Measurements from ENCODE around the gene CFAP91.
A peak's percentile ranks its signal among the peaks of the same experiment; 100 is the strongest.
"Not testable (repeated sequence)": the region's sequence is repeated elsewhere in the genome, so short reads cannot be mapped to it uniquely, and the experiment has no call there.

The CFAP91 gene

GRCh38 chr3:119678209-119678608, 24.6 kb upstream of the CFAP91 start:
- not testable (repeated sequence) for DNase-seq

DNA sequence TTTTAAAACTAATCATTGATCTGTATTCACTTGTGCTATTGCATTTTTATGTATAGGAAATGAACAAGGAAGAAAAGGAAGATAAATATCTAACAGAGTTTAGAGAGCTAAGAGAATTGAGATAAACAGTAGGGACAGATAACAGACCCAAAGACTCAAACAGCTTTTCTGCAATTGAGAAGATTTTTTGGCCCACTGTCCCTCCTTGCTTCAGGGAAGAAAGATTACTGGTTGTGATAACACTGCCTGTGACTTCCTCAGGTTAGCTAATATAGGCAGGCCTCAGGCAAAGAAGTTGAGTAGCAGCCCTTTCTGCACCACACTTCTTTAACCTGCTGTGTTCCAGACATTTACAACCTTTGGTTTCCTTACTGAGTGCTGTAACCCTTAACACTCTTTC, 22.9 kb upstream of the CFAP91 start:
- DNase-seq, result no peak

- DNase-seq, result peak; percentile 70
These were observed 21.5 kb upstream of the CFAP91 start for GRCh38 chr3:119681279-119681678.

GRCh38 chr3:119683421-119683820, 19.4 kb upstream of the CFAP91 start:
- no peak for DNase-seq

GRCh38 chr3:119690043-119690656, 12.7 kb upstream of the CFAP91 start:
- peak; percentile 25 for DNase-seq

DNA sequence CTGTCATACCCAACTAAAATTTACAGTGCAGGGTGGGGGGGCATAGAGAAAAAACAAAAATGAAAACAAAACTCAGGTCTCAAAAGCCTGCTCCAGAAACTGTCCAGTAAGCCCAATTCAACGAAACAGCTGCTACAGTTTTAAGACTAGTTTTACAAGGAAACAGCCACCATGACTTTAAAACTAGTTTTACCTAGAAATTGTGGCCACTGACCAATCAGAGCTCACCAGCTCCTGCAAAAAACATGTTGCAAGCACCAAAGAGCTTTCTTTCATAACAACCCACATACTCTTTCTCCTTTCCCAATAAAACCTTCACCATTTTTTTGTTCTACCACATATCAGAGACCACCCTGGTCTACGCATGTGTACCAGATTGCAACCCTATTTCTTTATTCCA, 7.3 kb upstream of the CFAP91 start:
- DNase-seq, result peak; percentile 4

DNA sequence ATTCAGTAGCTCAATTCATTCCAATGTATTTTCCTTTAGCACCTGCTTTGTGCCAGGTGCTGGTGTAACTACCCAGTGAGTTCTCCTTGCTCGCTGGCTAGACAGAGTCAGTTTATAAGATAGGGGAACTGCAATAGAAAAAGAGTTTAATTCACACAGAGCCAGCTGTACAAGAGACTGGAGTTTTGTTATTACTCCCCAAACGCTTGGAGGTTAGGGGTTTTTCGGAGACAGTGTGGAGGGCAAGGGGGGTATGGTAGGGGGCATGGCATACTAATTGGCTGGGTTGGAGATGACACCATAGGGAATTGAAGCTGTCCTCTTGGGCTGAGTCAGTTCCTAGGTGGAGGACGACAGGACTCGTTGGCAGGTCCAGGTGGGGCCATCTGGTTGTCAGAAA, 5.4 kb upstream of the CFAP91 start:
- no peak for DNase-seq

DNA sequence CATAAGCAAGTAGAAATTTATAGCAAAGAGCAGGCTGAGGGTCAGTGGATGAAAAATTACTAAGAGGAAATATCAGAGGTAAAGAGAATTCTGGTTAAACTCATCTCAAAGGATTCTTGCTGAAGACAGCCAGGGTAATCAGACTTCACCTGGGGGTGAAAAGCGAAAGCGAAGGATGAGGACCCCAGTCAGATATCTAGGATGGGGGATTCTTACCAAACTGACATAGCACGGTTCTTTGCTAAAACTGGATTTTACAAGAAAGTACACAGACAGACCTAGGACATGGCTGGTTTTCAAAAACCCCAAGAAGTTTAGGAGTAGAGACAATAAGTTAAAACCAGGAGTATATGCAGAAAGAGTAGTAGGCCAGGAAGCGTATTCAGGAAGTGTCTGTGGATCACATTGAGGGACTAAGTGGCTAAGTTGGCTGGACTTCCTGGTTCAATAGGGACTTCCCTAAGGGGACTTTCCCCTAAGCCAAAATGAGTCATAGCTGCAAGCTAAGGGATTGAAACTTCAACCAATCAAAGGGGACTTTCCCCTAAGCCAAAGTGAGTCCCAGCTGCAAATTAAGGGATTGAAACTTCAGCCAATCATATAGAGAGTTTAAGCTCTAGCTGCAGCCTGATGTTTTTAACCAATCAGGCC, 2.4 kb upstream of the CFAP91 start:
- peak; percentile 3 for DNase-seq

- no peak for DNase-seq
These were observed 1.7 kb upstream of the CFAP91 start for GRCh38 chr3:119700920-119701734.

DNA sequence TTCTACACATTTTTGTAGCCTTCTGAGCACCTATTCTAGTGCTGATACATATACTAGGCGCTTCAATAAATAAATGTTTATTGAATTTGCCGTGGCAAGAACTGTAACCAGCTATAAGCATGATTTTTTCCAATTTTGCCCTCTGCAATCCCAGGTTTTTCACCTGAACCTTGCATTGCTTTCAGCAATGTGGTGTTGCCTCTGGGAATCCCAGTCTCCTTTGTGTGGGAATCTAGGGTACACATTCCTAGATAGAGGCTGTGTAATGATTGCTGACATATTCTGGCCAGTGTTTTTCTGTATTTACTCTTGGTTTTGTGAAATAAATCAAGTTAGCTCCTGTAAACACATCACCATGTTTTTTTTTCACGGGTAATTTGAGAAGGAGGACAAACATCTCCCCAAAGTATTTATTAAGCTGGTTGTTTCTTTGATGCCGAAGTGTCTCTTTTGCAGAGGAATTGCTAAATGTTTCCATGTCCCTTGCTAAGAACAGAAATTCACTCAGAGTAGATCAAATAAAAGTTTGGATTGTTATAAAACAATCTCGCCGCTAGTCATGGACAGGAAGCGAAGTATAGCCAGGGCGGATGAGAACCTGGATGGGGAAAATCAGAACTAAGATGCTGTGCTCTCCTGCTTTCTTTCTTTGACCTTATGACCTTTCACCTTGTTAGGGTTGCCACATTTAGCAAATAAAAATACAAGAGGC, 1.2 kb downstream of the CFAP91 start:
- no peak for DNase-seq

DNA sequence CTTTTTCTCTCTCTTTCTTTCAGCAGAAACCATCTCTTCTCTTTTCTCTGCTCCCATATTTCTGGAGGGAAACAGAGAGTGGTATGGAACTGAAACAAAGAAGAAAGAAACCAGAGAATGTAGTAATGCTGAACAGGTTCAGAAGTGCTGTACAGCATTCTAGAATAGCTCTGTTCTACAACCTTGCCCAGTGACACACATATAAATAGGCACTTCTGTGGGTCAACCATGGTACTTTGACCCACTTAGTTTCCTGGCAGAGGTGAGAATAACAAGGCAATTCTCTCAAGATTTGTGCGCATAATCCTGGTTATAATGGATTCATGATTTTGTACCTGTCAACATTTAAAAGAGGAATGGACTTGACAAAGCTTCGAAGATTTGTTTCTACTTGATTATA, 12.3 kb downstream of the CFAP91 start:
- DNase-seq, result no peak

DNA sequence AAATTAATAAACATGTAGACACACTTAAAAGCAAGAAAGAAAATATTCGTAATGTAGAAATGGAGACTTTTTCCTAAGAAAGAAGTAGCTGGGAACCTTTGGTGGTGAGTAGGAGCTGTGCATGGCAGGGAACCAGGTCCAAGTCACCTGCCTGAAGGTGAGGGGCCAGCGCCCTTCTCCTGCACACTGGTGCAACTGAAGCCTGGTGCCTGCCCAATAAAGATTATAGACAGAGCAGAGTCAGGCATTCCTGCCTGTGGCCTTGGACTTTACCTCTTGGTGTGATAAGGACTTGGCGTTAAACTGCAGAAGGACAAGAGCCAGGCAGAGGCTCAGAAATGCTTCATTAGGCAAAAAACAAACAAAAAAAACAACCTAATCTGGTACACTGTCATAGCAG, 14.2 kb downstream of the CFAP91 start:
- no peak for DNase-seq

- no peak for DNase-seq
These were observed 14.7 kb downstream of the CFAP91 start for GRCh38 chr3:119717520-119717919.

DNA sequence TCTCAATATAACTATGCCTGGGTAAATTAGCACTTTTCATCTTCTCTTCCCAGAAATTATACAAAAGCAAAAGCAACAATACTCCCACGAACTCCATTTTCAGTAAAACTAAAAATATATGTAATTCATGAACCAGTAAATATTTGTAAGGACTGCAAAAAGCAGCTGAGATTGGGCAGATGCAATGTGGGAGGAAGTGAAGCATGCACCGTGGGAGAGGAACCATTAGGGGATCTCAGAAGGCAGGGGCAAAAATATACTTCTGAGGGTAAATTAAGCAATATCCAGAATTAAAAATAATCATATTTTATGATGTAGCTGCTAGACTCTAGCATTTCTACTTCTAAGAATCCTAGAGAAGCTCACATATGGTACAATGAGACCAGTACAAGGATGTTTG, 20.2 kb downstream of the CFAP91 start:
- no peak for DNase-seq

GRCh38 chr3:119726909-119727308, 24.1 kb downstream of the CFAP91 start:
- DNase-seq, result no peak

DNA sequence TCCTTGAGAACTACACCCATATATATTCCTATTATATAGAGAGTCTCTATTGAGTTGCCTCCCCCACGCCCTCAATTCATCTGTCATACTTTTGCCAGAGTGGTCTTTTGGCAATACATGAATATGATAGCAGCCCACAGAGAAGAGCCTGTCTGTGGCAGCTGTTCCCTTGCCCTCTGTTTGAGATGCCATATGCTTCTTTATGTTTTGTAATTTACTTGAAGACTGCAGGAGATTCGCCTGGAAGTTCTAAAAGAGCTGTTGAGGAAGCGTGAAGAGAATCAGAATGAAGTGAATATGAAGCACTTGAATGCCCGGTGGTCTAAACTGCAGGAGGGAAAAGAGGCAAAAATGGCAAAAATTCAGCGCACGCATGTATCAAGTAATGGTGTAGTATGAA, 27.2 kb downstream of the CFAP91 start:
- no peak for DNase-seq

- DNase-seq, result peak; percentile 47
These were observed 28.9 kb downstream of the CFAP91 start for GRCh38 chr3:119731560-119732343.

- DNase-seq, result no peak
These were observed 31.0 kb downstream of the CFAP91 start for GRCh38 chr3:119733812-119734211.

GRCh38 chr3:119738741-119739140, 35.9 kb downstream of the CFAP91 start:
- DNase-seq, result no peak

- DNase-seq, result no peak
These were observed 39.1 kb downstream of the CFAP91 start for GRCh38 chr3:119741657-119742590.

- DNase-seq, result no peak
These were observed 41.1 kb downstream of the CFAP91 start for GRCh38 chr3:119743921-119744320.
